ENCODE measurements around the gene ZNF423. TPM values are rescaled to one million over a fixed set of nuclear protein-coding genes. Genes with fewer than 3 reads are reported as not detected.

The ZNF423 gene
- total RNA-seq, 1 experiment from 2014 or later = 0.20 TPM

- CTCF ChIA-PET = no interaction called here
- H3K9me3 Mint-ChIP-seq (ENCODE audit: unreplicated experiment) = no peaks in the 10 kb centered on the region
- Histone ChIP-seq H3K4me1 (no peaks in the 10 kb centered on the region), H3K36me3 (ENCODE audit: control insufficient read depth, insufficient read depth, low read length) (no peaks in the 10 kb centered on the region), H3K4me3 (ENCODE audit: low read depth, low read length) (no peak overlapping the region), H3K27me3 (replicated peaks; ENCODE audit: control insufficient read depth, insufficient read depth, low read length) (peaks cover 2% of the 10 kb centered on the region; the same call in 1 of the 2 replicates), H3K9me3 (no peaks in the 10 kb centered on the region)
- BruUV-seq (replicated peaks) = no TSS peak
- H3K27me3 Mint-ChIP-seq (ENCODE audit: insufficient read depth, unreplicated experiment) = peaks cover 22% of the 10 kb centered on the region
- intact Hi-C loops (cut with micrococcal nuclease; ENCODE audit: unreplicated experiment) = no loop called here
- POLR2A ChIA-PET = no interaction called here
- H3K36me3 Mint-ChIP-seq (ENCODE audit: insufficient read depth, unreplicated experiment) = no peaks in the 10 kb centered on the region
- H3K4me1 Mint-ChIP-seq (ENCODE audit: low read depth, unreplicated experiment) = no peaks in the 10 kb centered on the region
- no peak for DNase-seq
- no peak overlapping the region for H3K4me3 Mint-ChIP-seq (ENCODE audit: unreplicated experiment)
- H3K27ac Mint-ChIP-seq (ENCODE audit: unreplicated experiment) = no peak overlapping the region
- TF ChIP-seq CTCF (IDR thresholded peaks at IDR 0.05; ENCODE audit: insufficient read depth in 1 of 2, low read depth in 1 of 2, low read length in 1 of 2, severe bottlenecking in 1 of 2, unreplicated experiment in 1 of 2) = no peak
These were observed 11.6 kb downstream of the ZNF423 start for GRCh38 chr16:49844359-49844758.

- Mint-ChIP-seq H3K9me3 (ENCODE audit: unreplicated experiment) (no peaks in the 10 kb centered on the region), H3K36me3 (ENCODE audit: insufficient read depth, unreplicated experiment) (no peaks in the 10 kb centered on the region), H3K27me3 (ENCODE audit: insufficient read depth, unreplicated experiment) (peaks cover 22% of the 10 kb centered on the region), H3K4me3 (ENCODE audit: unreplicated experiment) (no peak overlapping the region), H3K27ac (ENCODE audit: unreplicated experiment) (no peak overlapping the region), H3K4me1 (ENCODE audit: low read depth, unreplicated experiment) (no peaks in the 10 kb centered on the region)
- no peak for TF ChIP-seq CTCF (IDR thresholded peaks at IDR 0.05; ENCODE audit: insufficient read depth in 1 of 2, low read depth in 1 of 2, low read length in 1 of 2, severe bottlenecking in 1 of 2, unreplicated experiment in 1 of 2)
- intact Hi-C loops (cut with micrococcal nuclease; ENCODE audit: unreplicated experiment) = no loop called here
- H3K9me3 ChIP-seq = no peaks in the 10 kb centered on the region
- ChIA-PET POLR2A (no interaction called here), CTCF (no interaction called here)
- H3K4me1 ChIP-seq = no peaks in the 10 kb centered on the region
- DNase-seq = no peak
- BruUV-seq (replicated peaks) = no TSS peak
- H3K36me3 ChIP-seq (ENCODE audit: control insufficient read depth, insufficient read depth, low read length) = no peaks in the 10 kb centered on the region
- peaks cover 2% of the 10 kb centered on the region; the same call in 1 of the 2 replicates for H3K27me3 ChIP-seq (replicated peaks; ENCODE audit: control insufficient read depth, insufficient read depth, low read length)
- H3K4me3 ChIP-seq (ENCODE audit: low read depth, low read length) = no peak overlapping the region
These were observed 12.2 kb downstream of the ZNF423 start for GRCh38 chr16:49843758-49844157.

- ChIA-PET CTCF (no interaction called here), POLR2A (no interaction called here)
- Mint-ChIP-seq H3K36me3 (ENCODE audit: insufficient read depth, unreplicated experiment) (no peaks in the 10 kb centered on the region), H3K9me3 (ENCODE audit: unreplicated experiment) (no peaks in the 10 kb centered on the region), H3K27me3 (ENCODE audit: insufficient read depth, unreplicated experiment) (peaks cover 22% of the 10 kb centered on the region), H3K4me1 (ENCODE audit: low read depth, unreplicated experiment) (no peaks in the 10 kb centered on the region), H3K27ac (ENCODE audit: unreplicated experiment) (no peak overlapping the region), H3K4me3 (ENCODE audit: unreplicated experiment) (no peak overlapping the region)
- DNase-seq = no peak
- Histone ChIP-seq H3K9me3 (no peaks in the 10 kb centered on the region), H3K4me1 (no peaks in the 10 kb centered on the region), H3K27me3 (replicated peaks; ENCODE audit: control insufficient read depth, insufficient read depth, low read length) (peaks cover 2% of the 10 kb centered on the region; the same call in 1 of the 2 replicates), H3K4me3 (ENCODE audit: low read depth, low read length) (no peak overlapping the region), H3K36me3 (ENCODE audit: control insufficient read depth, insufficient read depth, low read length) (no peaks in the 10 kb centered on the region)
- no peak for TF ChIP-seq CTCF (IDR thresholded peaks at IDR 0.05; ENCODE audit: insufficient read depth in 1 of 2, low read depth in 1 of 2, low read length in 1 of 2, severe bottlenecking in 1 of 2, unreplicated experiment in 1 of 2)
- BruUV-seq (replicated peaks) = no TSS peak
- intact Hi-C loops (cut with micrococcal nuclease; ENCODE audit: unreplicated experiment) = no loop called here
These were observed 12.9 kb downstream of the ZNF423 start for GRCh38 chr16:49842972-49843371.
